NOMO-1 treated with DMSO at 0.1 percent for 48 hours (cell line): ENCODE data around the gene TIMP2.

ENCODE experiments used
- DNase-seq: peaks from one replicate; lab custom pipeline; 2025; ENCODE audit not compliant: unreplicated experiment; lab: John Stamatoyannopoulos, UW

The TIMP2 gene

DNA sequence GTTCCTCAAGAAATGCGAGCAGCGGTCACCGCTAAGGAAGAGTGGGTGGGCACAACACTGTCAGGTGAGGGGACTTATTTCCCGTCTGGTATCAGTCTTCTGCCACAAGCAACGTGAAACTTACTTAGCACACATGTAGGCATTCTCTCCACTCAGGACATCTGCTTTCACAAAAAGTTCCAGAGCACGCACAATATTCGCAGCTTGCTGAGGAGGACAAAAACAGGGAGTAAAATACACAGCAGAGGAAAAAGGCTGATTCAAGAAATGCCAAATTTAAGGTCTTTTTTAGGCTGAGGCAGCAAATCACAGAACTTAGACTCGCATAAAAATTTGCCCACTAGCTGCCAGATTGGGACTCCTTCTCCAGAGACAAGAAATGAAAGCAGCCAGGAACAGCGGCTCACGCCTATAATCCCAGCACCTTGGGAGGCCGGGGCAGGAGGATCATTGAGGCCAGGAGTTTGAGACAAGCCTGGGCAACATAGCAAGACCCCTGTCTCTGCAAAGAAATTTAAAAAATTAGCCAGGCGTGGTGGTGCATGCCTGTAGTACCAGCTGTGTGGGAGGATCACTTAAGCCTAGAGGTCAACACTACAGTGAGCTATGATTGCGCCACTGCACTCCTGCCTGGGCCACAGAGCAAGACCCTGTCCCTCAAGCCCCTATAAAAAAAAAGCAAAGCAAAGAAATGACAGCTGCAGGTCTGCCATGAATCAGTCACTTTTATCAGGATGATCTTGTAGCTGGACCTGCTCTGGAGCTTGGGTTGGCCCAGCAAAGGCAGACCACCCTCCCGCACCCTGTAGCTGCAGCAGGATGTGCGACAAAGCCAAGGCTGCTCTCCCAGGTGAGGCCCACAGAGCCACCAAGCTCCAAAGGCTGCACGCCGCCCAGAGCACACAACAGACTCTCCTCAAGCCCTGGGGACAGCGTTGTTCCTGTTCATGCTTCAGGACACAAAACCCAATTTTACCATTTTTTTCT lies 105.1 kb downstream of the TIMP2 start:
- no peak for DNase-seq

- DNase-seq = no peak
These were observed 105.8 kb downstream of the TIMP2 start for GRCh38 chr17:78819402-78819801.

GRCh38 chr17:78818932-78819331 lies 106.3 kb downstream of the TIMP2 start:
- DNase-seq = no peak

DNA sequence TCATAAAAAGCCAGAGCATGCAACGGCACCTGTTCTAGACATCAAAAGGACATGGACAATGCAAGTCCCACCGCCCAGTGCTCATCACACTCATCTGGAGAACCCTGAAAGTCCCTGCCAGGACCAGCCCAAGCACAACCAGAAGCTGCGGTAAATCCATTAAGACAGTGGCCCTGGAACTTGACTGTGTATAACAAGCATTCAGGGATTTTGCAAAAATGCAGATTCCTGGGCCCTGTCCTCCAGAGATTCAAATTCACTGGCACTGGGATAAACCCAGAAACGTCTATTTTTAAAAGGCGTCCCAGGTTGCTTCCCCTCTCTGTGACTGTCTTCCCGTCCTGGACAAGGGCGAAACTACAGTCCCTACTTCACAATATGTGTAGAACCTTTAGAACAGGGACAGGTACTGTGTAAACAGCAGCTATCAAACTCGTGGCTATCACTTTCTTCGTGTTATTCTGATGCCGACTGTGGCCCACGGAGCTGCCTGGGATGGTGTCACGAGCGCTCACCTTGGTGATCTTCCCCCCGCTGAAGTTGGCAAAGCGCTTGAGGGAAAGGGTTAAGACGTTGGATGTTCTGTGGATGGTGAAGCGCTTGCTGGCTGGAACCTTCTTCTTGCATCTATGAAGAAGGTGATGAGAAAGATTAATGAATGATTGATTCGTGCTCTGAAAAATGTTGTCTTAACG lies 106.9 kb downstream of the TIMP2 start:
- no peak for DNase-seq

- no peak for DNase-seq
These were observed 108.1 kb downstream of the TIMP2 start for GRCh38 chr17:78817123-78817522.

DNA sequence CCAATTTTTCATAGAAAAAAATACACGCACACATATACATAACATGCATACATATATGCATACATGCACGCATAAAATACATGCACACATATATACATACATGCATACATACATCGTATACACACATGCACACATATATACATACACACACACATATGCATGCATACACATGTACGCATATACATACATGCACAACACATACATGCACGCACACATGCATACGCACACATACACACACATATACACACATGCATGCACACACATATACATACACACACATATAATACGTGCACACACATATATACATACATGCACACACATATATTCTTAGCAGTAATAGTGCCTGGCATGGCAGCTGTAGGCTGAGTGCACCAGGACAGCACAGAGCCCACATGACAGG lies 109.5 kb downstream of the TIMP2 start:
- DNase-seq = no peak

DNA sequence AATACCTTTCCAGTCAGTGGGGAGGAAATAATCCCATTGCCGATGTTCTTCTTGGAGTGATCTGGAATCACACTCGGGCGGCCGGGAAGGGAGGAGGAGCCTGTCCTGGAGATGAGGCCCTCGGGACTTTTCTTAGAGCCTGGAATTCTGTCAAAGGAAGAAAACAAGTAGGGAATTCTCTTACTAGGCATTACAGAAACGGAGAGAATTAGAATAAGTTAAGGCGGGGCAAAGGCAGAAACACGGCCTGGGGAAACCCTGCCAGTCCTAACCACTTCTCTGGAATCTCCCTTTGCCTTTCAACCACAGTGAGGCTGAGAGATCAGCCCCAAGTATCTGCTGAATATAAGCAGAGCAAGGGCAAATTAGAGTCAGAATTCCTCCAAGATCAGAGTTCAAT lies 112.3 kb downstream of the TIMP2 start:
- DNase-seq = no peak

DNA sequence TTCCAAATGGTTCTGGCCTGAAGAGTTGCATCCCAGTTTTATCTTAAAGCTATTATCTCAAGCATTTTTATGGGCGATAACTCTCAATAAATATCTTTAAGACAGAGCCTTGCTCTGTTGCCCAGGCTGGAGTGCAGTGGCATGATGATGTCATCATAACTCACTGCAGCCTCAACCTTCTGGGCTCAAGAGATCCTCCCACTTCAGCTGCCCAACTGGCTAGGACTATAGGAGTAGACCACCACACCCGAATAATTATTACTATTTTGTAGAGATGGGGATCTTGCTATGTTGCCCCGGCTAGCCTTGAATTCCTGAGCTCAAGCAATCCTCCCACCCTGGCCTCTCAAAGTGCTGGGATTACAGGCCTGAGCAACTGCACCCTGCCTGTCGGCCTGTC lies 117.0 kb downstream of the TIMP2 start:
- no peak for DNase-seq

- no peak for DNase-seq
These were observed 118.7 kb downstream of the TIMP2 start for GRCh38 chr17:78806451-78806850.

- no peak for DNase-seq
These were observed 119.9 kb downstream of the TIMP2 start for GRCh38 chr17:78805301-78805700.

DNA sequence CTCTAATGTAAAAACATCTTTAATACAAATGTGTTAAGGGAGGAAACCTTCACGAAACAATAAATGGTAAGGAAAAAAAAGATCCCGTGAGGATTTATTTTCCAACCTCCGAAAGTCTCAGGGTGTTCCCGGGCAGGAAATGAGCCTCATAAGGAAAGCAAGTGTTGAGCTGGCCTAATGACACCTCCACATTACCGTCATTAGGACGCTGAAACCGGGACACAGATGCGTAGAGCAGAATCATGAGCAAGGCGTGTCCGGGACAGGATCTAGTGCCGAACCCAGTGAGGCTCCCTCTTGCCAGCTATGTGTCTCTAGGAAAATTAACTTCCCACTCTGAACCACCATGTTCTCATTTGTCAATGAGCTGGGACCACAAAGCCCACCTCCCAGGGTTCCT lies 120.4 kb downstream of the TIMP2 start:
- DNase-seq = no peak

GRCh38 chr17:78803186-78803845 lies 121.9 kb downstream of the TIMP2 start:
- no peak for DNase-seq
